Immature natural killer cell (primary cell): Measurements from ENCODE around the gene SHH. TPM values are rescaled to one million over a fixed set of nuclear protein-coding genes. Genes with fewer than 3 reads are reported as not detected.

ENCODE experiments used
- polyA plus RNA-seq, 3 donors: library from polyadenylated mRNA; unstranded; fragments of 300-500 nt; fragmentation: Illumina TruSeq; gene quantifications; one replicate each; pipeline ENCODE4 v1.2.3, GENCODE V29; 2021

The SHH gene
- polyA plus RNA-seq, 3 donors from 2014 or later, result not detected

Other genes starting within 250 kb of the SHH start
- gene RBM33, start 167.8 kb downstream of the SHH start, polyA plus RNA-seq, result 10 to 100 TPM; 10.9 to 61.5 (median 28.3) TPM